Endothelial cell of umbilical vein (primary cell): ENCODE measurements around the gene MECR. TPM values are rescaled to one million over a fixed set of nuclear protein-coding genes. Genes with fewer than 3 reads are reported as not detected.

Experiments used
- BruUV-seq: library from RNA; stranded (reverse); fragments of 400-500 nt; replicated peaks from 2 replicates; lab custom pipeline; 2021; lab: Mats Ljungman, UMichigan
- CTCF ChIA-PET: fragments of 300-600, 350-600 bp; sonication (Branson Sonifier 250); formaldehyde crosslinking; loops from one replicate; lab custom pipeline; 2021; ENCODE audit warnings: antibody characterized with exemption, inconsistent platforms; lab: Charles Lee
- POLR2A ChIA-PET: fragments of 300-600, 350-600 bp; sonication (Branson Sonifier 250); formaldehyde crosslinking; loops from one replicate; lab custom pipeline; 2021; ENCODE audit warnings: antibody characterized with exemption, inconsistent platforms; lab: Charles Lee
- DNase-seq: peaks from one replicate; pipeline ENCODE4 v3.0.0-alpha.2; 2011; ENCODE audit warnings: low read depth, low spot score
- FAIRE-seq: peaks from 2 replicates; lab custom pipeline; 2011; peaks lifted over from hg19 to GRCh38; lab: Jason Lieb, UNC
- H2AFZ ChIP-seq: 2 replicates; pipeline ENCODE4 v1.6.0; 2012; ENCODE audit warnings: low read depth, low read length, control low read depth, inconsistent platforms
- H3K27ac ChIP-seq: 2 replicates; pipeline ENCODE4 v1.5.1; 2011; ENCODE audit warnings: low read depth, mild to moderate bottlenecking, control low read depth, low read length, moderate library complexity; ENCODE audit not compliant: insufficient read depth
- H3K27me3 ChIP-seq, 2 experiments: 2 replicates each; pipeline versions ENCODE4 v1.6.0 to v1.6.1; 2011; ENCODE audit warnings: low read length in 2 of 2, mixed read lengths in 1 of 2; ENCODE audit not compliant: control insufficient read depth in 2 of 2, insufficient read depth in 2 of 2
- H3K36me3 ChIP-seq, 2 experiments: 2 replicates in 1 of 2; 3 replicates in 1 of 2; pipeline ENCODE4 v1.5.1; 2011; ENCODE audit warnings: low read length in 2 of 2, mild to moderate bottlenecking in 1 of 2, moderate library complexity in 1 of 2; ENCODE audit not compliant: control insufficient read depth in 2 of 2, insufficient read depth in 2 of 2; ENCODE audit errors: extremely low read depth in 1 of 2
- H3K4me1 ChIP-seq: 3 replicates; pipeline ENCODE4 v1.5.1; 2011; ENCODE audit warnings: mild to moderate bottlenecking, low read length; ENCODE audit not compliant: control insufficient read depth, insufficient read depth; ENCODE audit errors: extremely low read depth
- H3K4me2 ChIP-seq: 2 replicates; pipeline ENCODE4 v1.6.1; 2011; ENCODE audit warnings: low read length, control low read depth, mixed read lengths; ENCODE audit not compliant: insufficient read depth
- H3K4me3 ChIP-seq, 3 experiments: fragments of 200-600 bp in 1 of 3; sonication (generic), shearing (Covaris generic) in 1 of 3; replicated peaks in 1 of 3; 2 replicates each; pipeline ENCODE4 v1.5.1; 2011 to 2016; ENCODE audit warnings: control low read depth in 3 of 3, low read length in 3 of 3, mild to moderate bottlenecking in 2 of 3, inconsistent platforms in 1 of 3, low read depth in 1 of 3, moderate library complexity in 1 of 3; ENCODE audit not compliant: insufficient read depth in 1 of 3
- H3K79me2 ChIP-seq: 2 replicates; pipeline ENCODE4 v1.6.0; 2012; ENCODE audit warnings: low read length, inconsistent platforms; ENCODE audit not compliant: control insufficient read depth, insufficient read depth
- H3K9ac ChIP-seq: replicated peaks from 2 replicates; pipeline ENCODE3; 2011; ENCODE audit warnings: low read length, control low read depth; ENCODE audit not compliant: insufficient read depth; ENCODE audit errors: extremely low read depth
- H3K9me1 ChIP-seq: replicated peaks from 3 replicates; pipeline ENCODE4 v1.6.0; 2011; ENCODE audit warnings: mild to moderate bottlenecking, low read length; ENCODE audit not compliant: control insufficient read depth, insufficient read depth; ENCODE audit errors: extremely low read depth
- H3K9me3 ChIP-seq: replicated peaks from 2 replicates; pipeline ENCODE4 v1.5.1; 2012; ENCODE audit warnings: low read length, inconsistent platforms; ENCODE audit not compliant: control insufficient read depth, insufficient read depth
- H4K20me1 ChIP-seq: replicated peaks from 2 replicates; pipeline ENCODE3; 2011; ENCODE audit warnings: mild to moderate bottlenecking, low read length; ENCODE audit not compliant: control insufficient read depth, insufficient read depth; ENCODE audit errors: extremely low read depth
- CTCF ChIP-seq, 2 donors: IDR thresholded peaks; 1 replicate in 1 of 2; 2 replicates in 1 of 2; pipeline ENCODE4 v1.5.1; 2011; ENCODE audit warnings: low read length in 2 of 2, mild to moderate bottlenecking in 2 of 2, moderate library complexity in 2 of 2, control low read depth in 1 of 2, inconsistent platforms in 1 of 2, low read depth in 1 of 2; ENCODE audit not compliant: insufficient read depth in 1 of 2; ENCODE audit errors: extremely low read depth in 1 of 2
- EZH2 ChIP-seq: IDR thresholded peaks from 2 replicates; pipeline ENCODE4 v1.6.1; 2012; ENCODE audit warnings: borderline replicate concordance, low read depth, mild to moderate bottlenecking, moderate library complexity, low read length, inconsistent platforms; ENCODE audit not compliant: severe bottlenecking
- FOS ChIP-seq: IDR thresholded peaks from 2 replicates; pipeline ENCODE4 v1.6.1; 2011; ENCODE audit warnings: mild to moderate bottlenecking, low read length, moderate library complexity, borderline replicate concordance; ENCODE audit not compliant: insufficient read depth
- GATA2 ChIP-seq: IDR thresholded peaks from 2 replicates; pipeline ENCODE4 v1.7.0; 2011; ENCODE audit warnings: low read depth, mild to moderate bottlenecking, moderate library complexity, mixed read lengths, low read length; ENCODE audit not compliant: insufficient read length, insufficient read depth
- JUN ChIP-seq: IDR thresholded peaks from 2 replicates; pipeline ENCODE4 v1.6.1; 2011; ENCODE audit warnings: borderline replicate concordance, low read depth; ENCODE audit not compliant: insufficient read length, insufficient read depth
- MAX ChIP-seq: IDR thresholded peaks from 2 replicates; pipeline ENCODE4 v1.6.1; 2011; ENCODE audit not compliant: insufficient read depth, insufficient read length
- MYC ChIP-seq: IDR thresholded peaks from one replicate; pipeline ENCODE4 v1.6.1; 2011; ENCODE audit warnings: mild to moderate bottlenecking, low read depth, low read length
- POLR2A ChIP-seq: IDR thresholded peaks from 2 replicates; pipeline ENCODE4 v1.6.1; 2012; ENCODE audit warnings: low read depth, mild to moderate bottlenecking, control low read depth, low read length
- POLR2AphosphoS5 ChIP-seq: IDR thresholded peaks from 2 replicates; pipeline ENCODE4 v1.6.1; 2012; ENCODE audit warnings: low read depth, mild to moderate bottlenecking, control low read depth, low read length, moderate library complexity; ENCODE audit not compliant: insufficient read depth
- dilution Hi-C: fragments of 300-500 bp; cut with MboI; formaldehyde crosslinking; loops from one replicate; pipeline ENCODE4 v1.15.0; 2019; ENCODE audit warnings: low sequenced_read_pairs; ENCODE audit not compliant: extremely low pct_ligation_motif_present
- intact Hi-C: fragments of 100-400 bp; cut with micrococcal nuclease; formaldehyde crosslinking; loops from one replicate; pipeline ENCODE4 v1.10.0; 2022
- polyA plus RNA-seq, 4 experiments: library from polyadenylated mRNA; depleted of rRNA in 3 of 4; stranded (reverse) in 3 of 4; unstranded in 1 of 4; fragments of >200 nt; gene quantifications; 2 replicates each; pipeline versions ENCODE4 v1.2.1 to v1.2.3, GENCODE V29; 2011 to 2012; ENCODE audit warnings: missing spikeins in 1 of 4
- total RNA-seq: library from RNA; stranded (reverse); gene quantifications from 2 replicates; pipeline ENCODE4 v1.2.3, GENCODE V29; 2021

MECR gene
- total and polyA plus RNA-seq, 2 donors (not counting 3 experiments of a cell fraction or from before 2014, with no cell fraction given), result 24.6 to 30.1 TPM

- H3K4me3 ChIP-seq, result no peak overlapping the region
- H4K20me1 ChIP-seq, result no peaks in the 10 kb centered on the region
- no peak for DNase-seq
- no peak overlapping the region for H3K4me2 ChIP-seq
- CTCF ChIA-PET, result interaction anchor here (1.4 to 1.6 kb wide), 2 partner anchors 16 to 1562 kb away, joined by 3 to 6 read pairs; no protein-coding TSS in a partner anchor
- no peak overlapping the region for H3K9ac ChIP-seq
- H2AFZ ChIP-seq, result no peak overlapping the region
- H3K79me2 ChIP-seq, result no peaks in the 10 kb centered on the region
- H3K27me3 ChIP-seq, result no peaks in the 10 kb centered on the region
- no TSS peak for BruUV-seq
- H3K9me3 ChIP-seq, result no peaks in the 10 kb centered on the region
- dilution Hi-C loops, result no loop called here
- no peaks in the 10 kb centered on the region for H3K4me1 ChIP-seq
- peaks cover 0 to 4% of the 10 kb centered on the region in 2 experiments for H3K36me3 ChIP-seq
- FAIRE-seq, result peak; percentile 21
- POLR2A ChIA-PET, result no interaction called here
- no peak for TF ChIP-seq EZH2
- TF ChIP-seq FOS, result no peak
- TF ChIP-seq POLR2AphosphoS5, result no peak
- TF ChIP-seq MAX, result no peak
- no peak for TF ChIP-seq JUN
- TF ChIP-seq POLR2A, result no peak
- TF ChIP-seq MYC, result no peak
- TF ChIP-seq CTCF (IDR thresholded peaks at IDR 0.05; ENCODE audit: extremely low read depth in 1 of 2, insufficient read depth in 1 of 2, low read depth in 1 of 2, low read length in 2 of 2), result no peak
- TF ChIP-seq GATA2, result no peak
- intact Hi-C loops, result no loop called here
- H3K27ac ChIP-seq, result no peak overlapping the region
- no peaks in the 10 kb centered on the region for H3K9me1 ChIP-seq
These were observed 12.5 kb downstream of the MECR start for GRCh38 chr1:29218223-29218622.
